Measurements from ENCODE around the gene GPALPP1. TPM values are rescaled to one million over a fixed set of nuclear protein-coding genes. Genes with fewer than 3 reads are reported as not detected.

The GPALPP1 gene
- total RNA-seq, 1 donor from 2014 or later = 27.7 TPM

- H3K4me3 Mint-ChIP-seq (ENCODE audit: unreplicated experiment) = no peak overlapping the region
- TF ChIP-seq CTCF (IDR thresholded peaks at IDR 0.05; ENCODE audit: partially characterized antibody, unreplicated experiment) = no peak
- no peaks in the 10 kb centered on the region for H3K9me3 Mint-ChIP-seq (ENCODE audit: unreplicated experiment)
- peaks cover 2% of the 10 kb centered on the region for H3K27me3 Mint-ChIP-seq (ENCODE audit: unreplicated experiment)
- no peak overlapping the region for H3K27ac Mint-ChIP-seq (ENCODE audit: unreplicated experiment)
- H3K4me1 Mint-ChIP-seq (ENCODE audit: low read depth, unreplicated experiment) = no peaks in the 10 kb centered on the region
- H3K36me3 Mint-ChIP-seq (ENCODE audit: unreplicated experiment) = no peaks in the 10 kb centered on the region
- DNase-seq = no peak
Measured at GRCh38 chr13:44955406-44955805, 33.9 kb upstream of the GPALPP1 start.

GRCh38 chr13:44961997-44962396, 27.3 kb upstream of the GPALPP1 start:
- no peak for TF ChIP-seq CTCF (IDR thresholded peaks at IDR 0.05; ENCODE audit: partially characterized antibody, unreplicated experiment)
- no peaks in the 10 kb centered on the region for H3K4me1 Mint-ChIP-seq (ENCODE audit: low read depth, unreplicated experiment)
- H3K27me3 Mint-ChIP-seq (ENCODE audit: unreplicated experiment) = no peaks in the 10 kb centered on the region
- H3K9me3 Mint-ChIP-seq (ENCODE audit: unreplicated experiment) = no peaks in the 10 kb centered on the region
- H3K36me3 Mint-ChIP-seq (ENCODE audit: unreplicated experiment) = peaks cover 28% of the 10 kb centered on the region
- H3K4me3 Mint-ChIP-seq (ENCODE audit: unreplicated experiment) = no peak overlapping the region
- no peak for DNase-seq
- H3K27ac Mint-ChIP-seq (ENCODE audit: unreplicated experiment) = no peak overlapping the region

- no peak for DNase-seq
- Mint-ChIP-seq H3K36me3 (ENCODE audit: unreplicated experiment) (peaks cover 8% of the 10 kb centered on the region), H3K4me1 (ENCODE audit: low read depth, unreplicated experiment) (no peaks in the 10 kb centered on the region), H3K4me3 (ENCODE audit: unreplicated experiment) (no peak overlapping the region), H3K27me3 (ENCODE audit: unreplicated experiment) (peaks cover 2% of the 10 kb centered on the region), H3K9me3 (ENCODE audit: unreplicated experiment) (no peaks in the 10 kb centered on the region), H3K27ac (ENCODE audit: unreplicated experiment) (no peak overlapping the region)
- TF ChIP-seq CTCF (IDR thresholded peaks at IDR 0.05; ENCODE audit: partially characterized antibody, unreplicated experiment) = no peak
Measured at GRCh38 chr13:44967704-44968433, 21.5 kb upstream of the GPALPP1 start.

- Mint-ChIP-seq H3K27ac (ENCODE audit: unreplicated experiment) (no peak overlapping the region), H3K4me1 (ENCODE audit: low read depth, unreplicated experiment) (no peaks in the 10 kb centered on the region), H3K27me3 (ENCODE audit: unreplicated experiment) (peaks cover 2% of the 10 kb centered on the region), H3K9me3 (ENCODE audit: unreplicated experiment) (no peaks in the 10 kb centered on the region), H3K4me3 (ENCODE audit: unreplicated experiment) (no peak overlapping the region), H3K36me3 (ENCODE audit: unreplicated experiment) (peaks cover 4% of the 10 kb centered on the region)
- no peak for DNase-seq
- TF ChIP-seq CTCF (IDR thresholded peaks at IDR 0.05; ENCODE audit: partially characterized antibody, unreplicated experiment) = no peak
Measured at GRCh38 chr13:44968434-44968815, 20.9 kb upstream of the GPALPP1 start.
